ENCODE results near the gene TGM3.

TGM3 gene

GRCh38 chr20:2335096-2335870 lies 39.5 kb downstream of the TGM3 start:
- H2BK15ac ChIP-seq (replicated peaks; ENCODE audit: low read depth): no peak overlapping the region
- no peak overlapping the region for H3K9ac ChIP-seq (ENCODE audit: low read length)
- no peak overlapping the region for H3K4ac ChIP-seq (ENCODE audit: low read depth, low read length)
- WGBS (ENCODE audit: extremely low coverage, insufficient coverage, low lambda C conversion rate): no CpG with 5 or more reads among the region's 9 CpGs
- H2AK5ac ChIP-seq (ENCODE audit: low read length): no peak overlapping the region
- no peak overlapping the region for H3K56ac ChIP-seq (ENCODE audit: low read length)
- DNase-seq: no peak
- H3K36me3 ChIP-seq (ENCODE audit: control insufficient read depth, insufficient read depth, low read length): no peaks in the 10 kb centered on the region
- no peak overlapping the region for H4K5ac ChIP-seq (ENCODE audit: low read length)
- no peaks in the 10 kb centered on the region for H3K79me2 ChIP-seq (ENCODE audit: control insufficient read depth, insufficient read depth, low read length)
- H2BK5ac ChIP-seq (ENCODE audit: low read length): no peak overlapping the region
- no peak overlapping the region for H3K27ac ChIP-seq (ENCODE audit: low read depth, low read length)
- H3K4me3 ChIP-seq (ENCODE audit: low read length): no peak overlapping the region
- H3K23ac ChIP-seq (ENCODE audit: low read length): no peak overlapping the region
- H3K4me1 ChIP-seq (ENCODE audit: control insufficient read depth, low read depth, low read length): no peaks in the 10 kb centered on the region
- no peaks in the 10 kb centered on the region for H3K27me3 ChIP-seq (ENCODE audit: insufficient read depth, low read length, poor library complexity)
- no peak overlapping the region for H4K8ac ChIP-seq (ENCODE audit: low read depth, low read length)
- H3K79me1 ChIP-seq (ENCODE audit: low read length): no peaks in the 10 kb centered on the region
- no peak overlapping the region for H3K18ac ChIP-seq (ENCODE audit: low read length)
- no peak overlapping the region for H2BK120ac ChIP-seq (ENCODE audit: low read depth, low read length)
- no peak overlapping the region for H3K4me2 ChIP-seq (ENCODE audit: low read length)

GRCh38 chr20:2336471-2336870 lies 40.7 kb downstream of the TGM3 start:
- H3K27ac ChIP-seq (ENCODE audit: low read depth, low read length): no peak overlapping the region
- no peak overlapping the region for H3K9ac ChIP-seq (ENCODE audit: low read length)
- no peak overlapping the region for H3K56ac ChIP-seq (ENCODE audit: low read length)
- no peak overlapping the region for H2AK5ac ChIP-seq (ENCODE audit: low read length)
- WGBS (ENCODE audit: extremely low coverage, insufficient coverage, low lambda C conversion rate): no CpG with 5 or more reads among the region's 4 CpGs
- H3K4me1 ChIP-seq (ENCODE audit: control insufficient read depth, low read depth, low read length): no peaks in the 10 kb centered on the region
- no peak overlapping the region for H2BK120ac ChIP-seq (ENCODE audit: low read depth, low read length)
- no peak overlapping the region for H2BK5ac ChIP-seq (ENCODE audit: low read length)
- no peak overlapping the region for H3K18ac ChIP-seq (ENCODE audit: low read length)
- no peak overlapping the region for H4K8ac ChIP-seq (ENCODE audit: low read depth, low read length)
- no peaks in the 10 kb centered on the region for H3K27me3 ChIP-seq (ENCODE audit: insufficient read depth, low read length, poor library complexity)
- no peaks in the 10 kb centered on the region for H3K79me2 ChIP-seq (ENCODE audit: control insufficient read depth, insufficient read depth, low read length)
- no peak overlapping the region for H3K4ac ChIP-seq (ENCODE audit: low read depth, low read length)
- no peaks in the 10 kb centered on the region for H3K36me3 ChIP-seq (ENCODE audit: control insufficient read depth, insufficient read depth, low read length)
- DNase-seq: no peak
- H3K79me1 ChIP-seq (ENCODE audit: low read length): no peaks in the 10 kb centered on the region
- no peak overlapping the region for H3K23ac ChIP-seq (ENCODE audit: low read length)
- H2BK15ac ChIP-seq (replicated peaks; ENCODE audit: low read depth): no peak overlapping the region
- H3K4me3 ChIP-seq (ENCODE audit: low read length): no peak overlapping the region
- H4K5ac ChIP-seq (ENCODE audit: low read length): no peak overlapping the region
- H3K4me2 ChIP-seq (ENCODE audit: low read length): no peak overlapping the region

- no peak for DNase-seq
- H3K79me2 ChIP-seq (ENCODE audit: control insufficient read depth, insufficient read depth, low read length): no peaks in the 10 kb centered on the region
- no peaks in the 10 kb centered on the region for H3K79me1 ChIP-seq (ENCODE audit: low read length)
- no peak overlapping the region for H2BK120ac ChIP-seq (ENCODE audit: low read depth, low read length)
- H3K36me3 ChIP-seq (ENCODE audit: control insufficient read depth, insufficient read depth, low read length): no peaks in the 10 kb centered on the region
- no peak overlapping the region for H3K56ac ChIP-seq (ENCODE audit: low read length)
- H3K4me3 ChIP-seq (ENCODE audit: low read length): no peak overlapping the region
- no peak overlapping the region for H2AK5ac ChIP-seq (ENCODE audit: low read length)
- WGBS (ENCODE audit: extremely low coverage, insufficient coverage, low lambda C conversion rate): no CpG with 5 or more reads among the region's 5 CpGs
- H3K27me3 ChIP-seq (ENCODE audit: insufficient read depth, low read length, poor library complexity): no peaks in the 10 kb centered on the region
- no peak overlapping the region for H3K4me2 ChIP-seq (ENCODE audit: low read length)
- no peak overlapping the region for H4K8ac ChIP-seq (ENCODE audit: low read depth, low read length)
- H3K23ac ChIP-seq (ENCODE audit: low read length): no peak overlapping the region
- no peak overlapping the region for H3K4ac ChIP-seq (ENCODE audit: low read depth, low read length)
- H2BK15ac ChIP-seq (replicated peaks; ENCODE audit: low read depth): no peak overlapping the region
- no peak overlapping the region for H3K27ac ChIP-seq (ENCODE audit: low read depth, low read length)
- no peak overlapping the region for H4K5ac ChIP-seq (ENCODE audit: low read length)
- H3K4me1 ChIP-seq (ENCODE audit: control insufficient read depth, low read depth, low read length): no peaks in the 10 kb centered on the region
- H3K18ac ChIP-seq (ENCODE audit: low read length): no peak overlapping the region
- H3K9ac ChIP-seq (ENCODE audit: low read length): no peak overlapping the region
- H2BK5ac ChIP-seq (ENCODE audit: low read length): no peak overlapping the region
Observed at GRCh38 chr20:2337142-2337541, 41.3 kb downstream of the TGM3 start.

GRCh38 chr20:2338411-2339066 lies 42.7 kb downstream of the TGM3 start:
- H4K8ac ChIP-seq (ENCODE audit: low read depth, low read length): no peak overlapping the region
- no peak overlapping the region for H4K5ac ChIP-seq (ENCODE audit: low read length)
- no peaks in the 10 kb centered on the region for H3K4me1 ChIP-seq (ENCODE audit: control insufficient read depth, low read depth, low read length)
- H3K79me2 ChIP-seq (ENCODE audit: control insufficient read depth, insufficient read depth, low read length): no peaks in the 10 kb centered on the region
- no peak overlapping the region for H2AK5ac ChIP-seq (ENCODE audit: low read length)
- H3K4me2 ChIP-seq (ENCODE audit: low read length): no peak overlapping the region
- H3K27me3 ChIP-seq (ENCODE audit: insufficient read depth, low read length, poor library complexity): no peaks in the 10 kb centered on the region
- H2BK5ac ChIP-seq (ENCODE audit: low read length): no peak overlapping the region
- H3K56ac ChIP-seq (ENCODE audit: low read length): no peak overlapping the region
- DNase-seq: no peak
- no peak overlapping the region for H3K4ac ChIP-seq (ENCODE audit: low read depth, low read length)
- no peak overlapping the region for H3K23ac ChIP-seq (ENCODE audit: low read length)
- no peak overlapping the region for H3K4me3 ChIP-seq (ENCODE audit: low read length)
- H2BK120ac ChIP-seq (ENCODE audit: low read depth, low read length): no peak overlapping the region
- no peak overlapping the region for H2BK15ac ChIP-seq (replicated peaks; ENCODE audit: low read depth)
- H3K27ac ChIP-seq (ENCODE audit: low read depth, low read length): no peak overlapping the region
- no peak overlapping the region for H3K18ac ChIP-seq (ENCODE audit: low read length)
- H3K9ac ChIP-seq (ENCODE audit: low read length): no peak overlapping the region
- no CpG with 5 or more reads among the region's 5 CpGs for WGBS (ENCODE audit: extremely low coverage, insufficient coverage, low lambda C conversion rate)
- no peaks in the 10 kb centered on the region for H3K79me1 ChIP-seq (ENCODE audit: low read length)
- H3K36me3 ChIP-seq (ENCODE audit: control insufficient read depth, insufficient read depth, low read length): no peaks in the 10 kb centered on the region

GRCh38 chr20:2340136-2340535 lies 44.3 kb downstream of the TGM3 start:
- no peak overlapping the region for H3K9ac ChIP-seq (ENCODE audit: low read length)
- H2BK15ac ChIP-seq (replicated peaks; ENCODE audit: low read depth): no peak overlapping the region
- no peak overlapping the region for H3K18ac ChIP-seq (ENCODE audit: low read length)
- no CpG with 5 or more reads among the region's 11 CpGs for WGBS (ENCODE audit: extremely low coverage, insufficient coverage, low lambda C conversion rate)
- H3K27ac ChIP-seq (ENCODE audit: low read depth, low read length): no peak overlapping the region
- no peak overlapping the region for H3K4me3 ChIP-seq (ENCODE audit: low read length)
- H4K8ac ChIP-seq (ENCODE audit: low read depth, low read length): no peak overlapping the region
- H2BK120ac ChIP-seq (ENCODE audit: low read depth, low read length): no peak overlapping the region
- H3K79me2 ChIP-seq (ENCODE audit: control insufficient read depth, insufficient read depth, low read length): no peaks in the 10 kb centered on the region
- no peak overlapping the region for H2BK5ac ChIP-seq (ENCODE audit: low read length)
- no peaks in the 10 kb centered on the region for H3K27me3 ChIP-seq (ENCODE audit: insufficient read depth, low read length, poor library complexity)
- H3K23ac ChIP-seq (ENCODE audit: low read length): no peak overlapping the region
- H3K4me1 ChIP-seq (ENCODE audit: control insufficient read depth, low read depth, low read length): no peaks in the 10 kb centered on the region
- H3K4ac ChIP-seq (ENCODE audit: low read depth, low read length): no peak overlapping the region
- DNase-seq: peak; percentile 9
- H3K56ac ChIP-seq (ENCODE audit: low read length): no peak overlapping the region
- H4K5ac ChIP-seq (ENCODE audit: low read length): no peak overlapping the region
- no peaks in the 10 kb centered on the region for H3K79me1 ChIP-seq (ENCODE audit: low read length)
- H3K36me3 ChIP-seq (ENCODE audit: control insufficient read depth, insufficient read depth, low read length): no peaks in the 10 kb centered on the region
- H3K4me2 ChIP-seq (ENCODE audit: low read length): no peak overlapping the region
- H2AK5ac ChIP-seq (ENCODE audit: low read length): no peak overlapping the region
